ENCODE measurements around the gene LPAR1.

GRCh38 chr9:110828264-110828663 is 210.0 kb downstream of the LPAR1 start:
- TF ChIP-seq CTCF (IDR thresholded peaks at IDR 0.05), result no peak
- no peak for TF ChIP-seq EZH2 (IDR thresholded peaks at IDR 0.05; ENCODE audit: borderline replicate concordance, insufficient read depth, low read depth, low read length, poor library complexity, severe bottlenecking)

Measured in B cell (primary cell).